HEK293 (cell line): ENCODE results near the gene RNF187.

Experiments used
- GFI1B ChIP-seq: fragments of 450-650 bp; formaldehyde crosslinking; IDR thresholded peaks from 2 replicates; pipeline ENCODE4 v1.5.1; 2016; ENCODE audit warnings: missing biosample characterization, missing genetic modification characterization
- GLI2 ChIP-seq: fragments of 450-650 bp; formaldehyde crosslinking; IDR thresholded peaks from 2 replicates; pipeline ENCODE4; 2017; ENCODE audit warnings: missing biosample characterization, missing genetic modification characterization, low read depth, borderline replicate concordance
- HOXD13 ChIP-seq: sonication (generic); formaldehyde crosslinking; IDR thresholded peaks from 2 replicates; pipeline ENCODE4 v1.8.0; 2022; ENCODE audit warnings: missing genetic modification reagents, borderline replicate concordance
- IKZF3 ChIP-seq: fragments of 450-650 bp; IDR thresholded peaks from 2 replicates; pipeline ENCODE4 v1.5.0; 2018; ENCODE audit warnings: missing biosample characterization, mild to moderate bottlenecking, missing genetic modification characterization, moderate library complexity
- SALL2 ChIP-seq: fragments of 450-650 bp; formaldehyde crosslinking; IDR thresholded peaks from 2 replicates; pipeline ENCODE4 v1.5.0; 2017; ENCODE audit warnings: missing biosample characterization, mild to moderate bottlenecking, missing genetic modification characterization, borderline replicate concordance
- TRIM28 ChIP-seq: IDR thresholded peaks from 2 replicates; pipeline ENCODE4 v1.6.1; 2011; ENCODE audit warnings: low read length, control low read depth, borderline replicate concordance
- TSHZ1 ChIP-seq: fragments of 450-650 bp; formaldehyde crosslinking; IDR thresholded peaks from 2 replicates; pipeline ENCODE4 v1.5.1; 2016; ENCODE audit warnings: missing biosample characterization, missing genetic modification characterization, borderline replicate concordance
- ZBTB11 ChIP-seq: fragments of 450-650 bp; formaldehyde crosslinking; conservative IDR thresholded peaks from 2 replicates; pipeline ENCODE4 v1.5.1; 2016; ENCODE audit warnings: low read depth, missing biosample characterization, missing genetic modification characterization
- ZBTB21 ChIP-seq: fragments of 450-650 bp; formaldehyde crosslinking; IDR thresholded peaks from 2 replicates; pipeline ENCODE4 v1.5.1; 2017; ENCODE audit warnings: missing biosample characterization, missing genetic modification characterization
- ZFP37 ChIP-seq: fragments of 450-650 bp; formaldehyde crosslinking; IDR thresholded peaks from 2 replicates; pipeline ENCODE4 v1.5.1; 2016; ENCODE audit warnings: missing biosample characterization, missing genetic modification characterization
- ZNF138 ChIP-seq: fragments of 450-650 bp; formaldehyde crosslinking; IDR thresholded peaks from 2 replicates; pipeline ENCODE4 v1.5.1; 2016; ENCODE audit warnings: missing biosample characterization, missing genetic modification characterization, borderline replicate concordance
- ZNF19 ChIP-seq: fragments of 450-650 bp; formaldehyde crosslinking; IDR thresholded peaks from 2 replicates; pipeline ENCODE4; 2016; ENCODE audit warnings: missing biosample characterization, missing genetic modification characterization, low read depth
- ZNF350 ChIP-seq: fragments of 450-650 bp; formaldehyde crosslinking; IDR thresholded peaks from 2 replicates; pipeline ENCODE4 v1.5.0; 2017; ENCODE audit warnings: missing biosample characterization, mild to moderate bottlenecking, missing genetic modification characterization
- ZNF394 ChIP-seq: fragments of 450-650 bp; formaldehyde crosslinking; IDR thresholded peaks from 2 replicates; pipeline ENCODE4 v1.5.1; 2016; ENCODE audit warnings: missing biosample characterization, missing genetic modification characterization, mild to moderate bottlenecking, moderate library complexity, borderline replicate concordance
- ZNF426 ChIP-seq: fragments of 450-650 bp; formaldehyde crosslinking; IDR thresholded peaks from 2 replicates; pipeline ENCODE4 v1.5.1; 2017; ENCODE audit warnings: missing biosample characterization, missing genetic modification characterization, mild to moderate bottlenecking, inconsistent platforms, moderate library complexity
- ZNF449 ChIP-seq: fragments of 450-650 bp; formaldehyde crosslinking; IDR thresholded peaks from 2 replicates; pipeline ENCODE4 v1.5.1; 2017; ENCODE audit warnings: missing biosample characterization, mild to moderate bottlenecking, missing genetic modification characterization, moderate library complexity
- ZNF501 ChIP-seq: fragments of 450-650 bp; formaldehyde crosslinking; IDR thresholded peaks from 2 replicates; pipeline ENCODE4 v1.5.1; 2016; ENCODE audit warnings: missing biosample characterization, missing genetic modification characterization
- ZNF513 ChIP-seq: fragments of 450-650 bp; IDR thresholded peaks from 2 replicates; pipeline ENCODE4 v1.5.1; 2018; ENCODE audit warnings: missing biosample characterization, missing genetic modification characterization
- ZNF521 ChIP-seq: fragments of 450-650 bp; formaldehyde crosslinking; IDR thresholded peaks from 2 replicates; pipeline ENCODE4 v1.5.1; 2017; ENCODE audit warnings: missing biosample characterization, mild to moderate bottlenecking, missing genetic modification characterization
- ZNF580 ChIP-seq: fragments of 450-650 bp; formaldehyde crosslinking; IDR thresholded peaks from 2 replicates; pipeline ENCODE4 v1.5.1; 2016; ENCODE audit warnings: missing biosample characterization, missing genetic modification characterization
- ZNF629 ChIP-seq: fragments of 450-650 bp; formaldehyde crosslinking; IDR thresholded peaks from 2 replicates; pipeline ENCODE4 v1.5.1; 2017; ENCODE audit warnings: missing biosample characterization, missing genetic modification characterization
- ZNF707 ChIP-seq: fragments of 450-650 bp; formaldehyde crosslinking; IDR thresholded peaks from 2 replicates; pipeline ENCODE4 v1.5.1; 2016; ENCODE audit warnings: missing biosample characterization, missing genetic modification characterization
- ZNF747 ChIP-seq: fragments of 450-650 bp; formaldehyde crosslinking; IDR thresholded peaks from 2 replicates; pipeline ENCODE4 v1.5.1; 2016; ENCODE audit warnings: missing biosample characterization, missing genetic modification characterization
- ZNF76 ChIP-seq: fragments of 450-650 bp; formaldehyde crosslinking; IDR thresholded peaks from 2 replicates; pipeline ENCODE4; 2016; ENCODE audit warnings: low read depth, missing biosample characterization, missing genetic modification characterization, borderline replicate concordance
- ZNF792 ChIP-seq: fragments of 450-650 bp; formaldehyde crosslinking; IDR thresholded peaks from 2 replicates; pipeline ENCODE4 v1.5.1; 2016; ENCODE audit warnings: missing biosample characterization, missing genetic modification characterization
- ZSCAN16 ChIP-seq: fragments of 450-650 bp; formaldehyde crosslinking; IDR thresholded peaks from 2 replicates; pipeline ENCODE4 v1.5.1; 2016; ENCODE audit warnings: missing biosample characterization, missing genetic modification characterization
- ZSCAN4 ChIP-seq: fragments of 450-650 bp; formaldehyde crosslinking; IDR thresholded peaks from 2 replicates; pipeline ENCODE4 v1.5.1; 2017; ENCODE audit warnings: missing biosample characterization, missing genetic modification characterization

The RNF187 gene

GRCh38 chr1:228459091-228459993 lies 27.8 kb upstream of the RNF187 start (continued):
- TF ChIP-seq TRIM28 (no peak), HOXD13 (CRISPR knock-in tag) (no peak), ZNF350 (tag by site-specific recombination) (no peak), ZSCAN4 (tag by site-specific recombination) (no peak), ZBTB11 (tag by site-specific recombination) (no peak), ZFP37 (tag by site-specific recombination) (peak; percentile 87), ZNF19 (no peak), ZNF501 (peak; percentile 58; the same call in 1 of the 2 replicates), ZNF580 (peak; percentile 96), ZNF138 (no peak), ZNF792 (tag by site-specific recombination) (no peak; the same call in 1 of the 2 replicates), ZNF426 (tag by site-specific recombination) (no peak), ZNF629 (peak; percentile 54), GFI1B (tag by site-specific recombination) (no peak), TSHZ1 (tag by site-specific recombination) (no peak; the same call in 1 of the 2 replicates), ZNF707 (tag by site-specific recombination) (peak; percentile 23; the same call in 1 of the 2 replicates), ZNF513 (0 out of 2 replicates have a peak, but pooled peaks have one; percentile 23), IKZF3 (peak; percentile 96), SALL2 (tag by site-specific recombination) (no peak), ZNF747 (no peak), GLI2 (tag by site-specific recombination) (no peak), ZNF76 (no peak), ZBTB21 (0 out of 2 replicates have a peak, but pooled peaks have one; percentile 8), ZNF521 (tag by site-specific recombination) (no peak), ZNF449 (tag by site-specific recombination) (no peak), ZNF394 (tag by site-specific recombination) (peak; percentile 32; the same call in 1 of the 2 replicates), ZSCAN16 (tag by site-specific recombination) (no peak)
